Anterior cingulate cortex (tissue), 58 donors: ENCODE data around the gene CTIF.
"Not testable (repeated sequence)": the region's sequence is repeated elsewhere in the genome, so short reads cannot be mapped to it uniquely, and the experiment has no call there.

Experiments
- DNase-seq, 58 donors: peaks; one replicate each; lab custom pipeline; 2025; lab: John Stamatoyannopoulos, UW

The CTIF gene

GRCh38 chr18:48637081-48637990 lies 98.5 kb downstream of the CTIF start:
- DNase-seq: no peak

- DNase-seq: no peak
These were observed 99.6 kb downstream of the CTIF start for GRCh38 chr18:48638451-48638850.

GRCh38 chr18:48638896-48639771 lies 100.3 kb downstream of the CTIF start:
- no peak for DNase-seq

GRCh38 chr18:48639772-48640432 lies 101.1 kb downstream of the CTIF start:
- no peak for DNase-seq

GRCh38 chr18:48640566-48641270 lies 101.9 kb downstream of the CTIF start:
- DNase-seq: no peak

GRCh38 chr18:48641981-48642380 lies 103.2 kb downstream of the CTIF start:
- peak in 1 of 58 donors; percentile 21 for DNase-seq

GRCh38 chr18:48642503-48642902 lies 103.7 kb downstream of the CTIF start:
- no peak for DNase-seq

- no peak for DNase-seq
These were observed 104.4 kb downstream of the CTIF start for GRCh38 chr18:48643262-48643661.

GRCh38 chr18:48644029-48644428 lies 105.2 kb downstream of the CTIF start:
- DNase-seq: no peak

- no peak for DNase-seq
These were observed 106.7 kb downstream of the CTIF start for GRCh38 chr18:48645427-48646002.

- no peak for DNase-seq
These were observed 108.1 kb downstream of the CTIF start for GRCh38 chr18:48646976-48647375.

- no peak for DNase-seq
These were observed 110.4 kb downstream of the CTIF start for GRCh38 chr18:48649231-48649630.

- DNase-seq: not testable (repeated sequence)
These were observed 115.8 kb downstream of the CTIF start for GRCh38 chr18:48654591-48654990.

GRCh38 chr18:48655508-48655907 lies 116.7 kb downstream of the CTIF start:
- no peak for DNase-seq

- DNase-seq: no peak
These were observed 117.3 kb downstream of the CTIF start for GRCh38 chr18:48656176-48656575.

GRCh38 chr18:48656582-48656981 lies 117.8 kb downstream of the CTIF start:
- peak in 7 of 58 donors; percentile 7 to 28 (median 14) for DNase-seq

- DNase-seq: peak in 36 of 58 donors; percentile 13 to 82 (median 44)
These were observed 118.8 kb downstream of the CTIF start for GRCh38 chr18:48657447-48658120.

GRCh38 chr18:48658721-48659120 lies 119.9 kb downstream of the CTIF start:
- DNase-seq: no peak
